NCI-H2196 (cell line): ENCODE results near the gene CYP39A1.

Experiments
- DNase-seq: peaks from one replicate; lab custom pipeline; 2025; ENCODE audit not compliant: unreplicated experiment; lab: John Stamatoyannopoulos, UW

The CYP39A1 gene, protein sequence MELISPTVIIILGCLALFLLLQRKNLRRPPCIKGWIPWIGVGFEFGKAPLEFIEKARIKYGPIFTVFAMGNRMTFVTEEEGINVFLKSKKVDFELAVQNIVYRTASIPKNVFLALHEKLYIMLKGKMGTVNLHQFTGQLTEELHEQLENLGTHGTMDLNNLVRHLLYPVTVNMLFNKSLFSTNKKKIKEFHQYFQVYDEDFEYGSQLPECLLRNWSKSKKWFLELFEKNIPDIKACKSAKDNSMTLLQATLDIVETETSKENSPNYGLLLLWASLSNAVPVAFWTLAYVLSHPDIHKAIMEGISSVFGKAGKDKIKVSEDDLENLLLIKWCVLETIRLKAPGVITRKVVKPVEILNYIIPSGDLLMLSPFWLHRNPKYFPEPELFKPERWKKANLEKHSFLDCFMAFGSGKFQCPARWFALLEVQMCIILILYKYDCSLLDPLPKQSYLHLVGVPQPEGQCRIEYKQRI

GRCh38 chr6:46652603-46653438 lies at the start of gene CYP39A1, which contains the start of gene SLC25A27:
CYP39A1 (minus strand) TSS chr6:46652818; CDS start chr6:46652582, 236 bp downstream.
SLC25A27 (plus strand) TSS chr6:46652975; CDS start chr6:46653193, 218 bp downstream.
- DNase-seq: peak; percentile 85

- DNase-seq: no peak
Measured at GRCh38 chr6:46699970-46700369, 47.4 kb upstream of the CYP39A1 start.

DNA sequence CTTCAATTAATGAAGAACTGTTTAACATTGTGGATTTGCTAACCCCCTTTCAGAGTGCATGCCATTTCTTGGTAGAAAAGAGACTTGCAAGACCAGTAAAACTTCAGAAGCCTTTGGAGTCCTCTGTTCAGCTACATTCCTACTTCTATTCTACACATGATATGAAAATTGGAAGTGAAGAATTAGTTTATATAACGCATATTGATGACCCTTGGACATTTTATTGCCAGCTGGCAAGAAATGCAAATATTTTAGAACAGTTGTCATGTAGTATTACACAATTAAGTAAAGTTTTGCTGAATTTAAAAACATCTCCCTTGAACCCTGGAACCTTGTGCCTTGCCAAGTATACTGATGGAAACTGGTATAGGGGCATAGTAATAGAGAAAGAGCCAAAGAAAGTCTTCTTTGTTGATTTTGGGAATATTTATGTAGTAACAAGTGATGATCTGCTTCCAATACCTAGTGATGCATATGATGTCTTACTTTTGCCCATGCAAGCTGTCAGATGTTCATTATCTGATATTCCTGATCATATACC lies 38.4 kb upstream of the CYP39A1 start:
- DNase-seq: no peak

GRCh38 chr6:46690141-46690755 lies 37.6 kb upstream of the CYP39A1 start:
- DNase-seq: no peak

DNA sequence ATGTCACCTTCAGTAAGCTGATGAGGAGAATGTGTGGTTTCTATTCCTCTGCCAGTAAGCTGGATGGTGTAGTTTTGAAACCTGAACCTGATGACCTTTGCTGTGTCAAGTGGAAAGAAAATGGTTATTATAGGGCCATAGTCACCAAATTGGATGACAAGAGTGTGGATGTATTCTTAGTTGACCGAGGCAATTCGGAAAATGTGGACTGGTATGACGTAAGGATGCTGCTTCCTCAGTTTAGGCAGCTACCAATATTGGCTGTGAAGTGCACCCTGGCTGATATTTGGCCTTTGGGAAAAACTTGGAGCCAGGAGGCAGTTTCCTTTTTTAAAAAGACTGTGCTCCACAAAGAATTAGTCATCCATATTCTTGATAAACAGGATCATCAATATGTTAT lies 37.0 kb upstream of the CYP39A1 start:
- DNase-seq: no peak

DNA sequence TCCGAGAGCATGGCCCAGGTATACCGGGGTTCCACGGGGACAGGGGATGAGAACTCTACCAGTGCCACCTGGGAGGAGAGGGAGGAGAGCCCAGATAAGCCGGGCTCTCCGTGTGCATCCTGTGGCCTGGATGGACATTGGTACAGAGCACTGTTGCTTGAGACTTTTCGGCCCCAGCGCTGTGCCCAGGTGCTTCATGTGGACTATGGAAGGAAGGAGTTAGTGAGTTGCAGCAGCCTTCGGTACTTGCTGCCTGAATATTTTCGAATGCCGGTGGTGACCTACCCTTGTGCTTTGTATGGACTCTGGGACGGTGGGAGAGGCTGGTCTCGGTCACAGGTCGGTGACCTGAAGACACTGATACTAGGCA lies 36.3 kb upstream of the CYP39A1 start:
- no peak for DNase-seq

GRCh38 chr6:46688117-46688965 lies 35.7 kb upstream of the CYP39A1 start:
- no peak for DNase-seq

- DNase-seq: no peak
Measured at GRCh38 chr6:46687619-46688097, 35.0 kb upstream of the CYP39A1 start, which contains the start of gene TDRD6. TDRD6 (plus strand) TSS chr6:46687885; CDS start chr6:46688129, 244 bp downstream.

GRCh38 chr6:46684771-46685170 lies 32.2 kb upstream of the CYP39A1 start:
- no peak for DNase-seq

GRCh38 chr6:46677314-46677654 lies 24.7 kb upstream of the CYP39A1 start:
- DNase-seq: no peak

- no peak for DNase-seq
Measured at GRCh38 chr6:46676604-46677313, 24.1 kb upstream of the CYP39A1 start.

DNA sequence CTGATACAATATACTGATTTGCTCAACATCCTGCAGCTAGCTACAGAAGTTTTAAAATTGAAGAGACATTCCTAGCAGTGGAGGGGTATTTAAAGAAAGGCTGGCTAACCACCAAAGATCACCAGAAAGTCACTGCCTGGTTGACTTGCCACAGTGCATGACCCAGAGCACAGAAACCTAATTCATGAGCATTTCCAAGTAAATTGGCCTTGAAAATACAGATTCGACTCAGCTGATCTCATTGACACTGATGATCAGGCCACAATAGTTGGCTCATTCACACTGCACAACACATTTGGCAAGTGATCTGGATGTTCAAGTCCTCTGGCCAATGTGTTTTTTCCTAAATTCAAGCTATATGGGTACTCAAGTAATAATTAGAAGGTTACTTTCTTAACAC lies 21.8 kb upstream of the CYP39A1 start:
- no peak for DNase-seq

DNA sequence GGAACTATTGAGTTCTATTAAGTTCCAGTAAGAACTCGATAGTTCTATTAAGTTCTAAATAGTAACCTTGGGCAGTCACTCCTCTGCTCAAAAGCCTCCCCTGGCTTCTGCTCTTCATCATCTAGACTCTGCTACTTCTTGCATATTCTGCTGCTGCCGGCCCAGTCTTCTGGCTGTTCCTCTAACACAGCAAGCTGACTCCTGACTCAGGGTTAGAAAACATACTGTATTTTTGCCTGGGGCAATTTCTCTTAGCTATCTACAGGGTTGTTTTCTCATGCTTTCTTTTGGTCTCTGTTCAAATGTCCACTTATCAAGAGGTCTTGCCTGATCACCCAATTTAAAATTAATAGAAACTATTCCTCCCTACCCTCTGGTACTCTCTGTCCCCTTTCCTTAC lies 14.8 kb upstream of the CYP39A1 start:
- no peak for DNase-seq

GRCh38 chr6:46661483-46661882 lies 8.9 kb upstream of the CYP39A1 start:
- no peak for DNase-seq

DNA sequence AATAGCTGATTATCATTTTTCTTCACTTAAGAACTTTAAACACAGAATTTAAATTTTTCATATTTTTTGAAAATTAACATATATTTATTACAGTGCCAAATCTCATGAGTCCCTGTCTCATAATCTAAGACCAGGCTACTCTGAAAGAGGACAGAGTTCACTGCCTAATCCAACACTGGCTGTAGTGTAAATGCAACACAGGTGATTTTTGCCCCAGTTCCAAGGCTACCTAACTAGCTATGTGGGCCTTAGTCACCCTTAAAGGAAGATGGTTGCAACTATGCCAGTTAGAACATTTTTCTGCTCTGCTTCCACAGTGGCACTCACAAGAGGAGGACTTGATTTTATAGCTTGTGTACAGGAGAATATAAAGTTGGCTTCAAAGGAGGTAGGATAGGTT lies 5.0 kb upstream of the CYP39A1 start:
- no peak for DNase-seq

GRCh38 chr6:46655803-46656202 lies 3.2 kb upstream of the CYP39A1 start:
- no peak for DNase-seq

DNA sequence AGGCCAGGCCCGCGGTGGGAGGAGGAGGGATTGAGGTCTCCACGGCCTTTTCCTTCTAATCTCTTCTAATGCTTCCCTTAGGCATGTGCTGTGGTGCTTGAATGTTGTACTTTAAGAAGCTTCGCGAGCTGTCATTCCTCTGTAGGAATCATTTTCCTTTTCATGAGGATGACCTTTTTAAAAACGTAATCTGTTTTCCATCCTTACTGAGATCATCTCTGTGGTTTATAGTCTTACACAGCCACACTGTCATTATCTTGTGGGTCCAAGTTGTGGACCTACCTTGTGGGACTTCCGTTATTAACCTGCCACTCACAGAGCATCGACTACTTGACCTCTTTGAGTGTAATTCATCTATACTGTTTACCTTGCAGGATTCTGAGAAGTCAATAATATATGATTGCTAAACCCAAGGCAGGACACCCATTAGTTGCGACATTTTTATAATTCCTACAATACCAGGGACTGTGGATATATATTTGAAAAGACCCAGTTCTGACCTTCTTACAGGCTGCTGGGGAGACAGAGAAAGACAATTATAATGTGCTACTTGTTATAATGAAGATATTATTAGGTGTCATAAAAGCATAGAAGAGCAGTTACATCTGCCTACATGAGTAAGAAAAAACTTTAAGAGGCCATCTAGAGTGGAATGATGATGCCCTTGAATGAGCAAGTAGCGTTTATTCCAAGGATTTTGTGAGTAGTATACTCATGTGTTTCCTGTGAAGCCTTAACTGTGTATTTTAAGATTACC lies 999 bp upstream of the CYP39A1 start:
- DNase-seq: no peak

DNA sequence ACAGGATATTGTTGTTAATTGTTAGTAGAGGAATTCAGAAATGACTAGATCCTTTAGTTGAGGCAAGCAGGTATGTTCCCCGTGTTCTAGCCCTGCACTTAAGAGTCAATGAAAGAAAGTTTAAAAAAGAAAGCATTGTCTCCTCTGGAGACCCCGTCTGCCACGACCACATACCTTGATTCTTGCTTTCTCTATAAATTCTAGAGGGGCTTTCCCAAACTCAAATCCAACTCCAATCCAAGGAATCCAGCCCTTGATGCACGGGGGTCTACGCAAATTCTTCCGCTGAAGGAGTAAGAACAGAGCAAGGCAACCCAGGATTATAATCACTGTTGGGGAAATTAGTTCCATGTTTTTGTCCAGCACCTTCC lies 401 bp downstream of the CYP39A1 start:
- DNase-seq: no peak

- no peak for DNase-seq
Measured at GRCh38 chr6:46651816-46652215, 802 bp downstream of the CYP39A1 start.
